GM19035 (cell line): ENCODE measurements around the gene ANKRD60.

Experiments
- ATAC-seq: cut with Tn5 transposase; IDR thresholded peaks from one replicate; pipeline ENCODE4 v1.9.1; 2021; ENCODE audit not compliant: unreplicated experiment

Gene ANKRD60

GRCh38 chr20:58196402-58197184 lies 31.9 kb downstream of the ANKRD60 start:
- ATAC-seq: no peak

- ATAC-seq: no peak
Measured at GRCh38 chr20:58195047-58195446, 33.4 kb downstream of the ANKRD60 start.

GRCh38 chr20:58194175-58194791 lies 34.2 kb downstream of the ANKRD60 start:
- ATAC-seq: no peak

GRCh38 chr20:58192567-58192966 lies 35.9 kb downstream of the ANKRD60 start:
- ATAC-seq: no peak

GRCh38 chr20:58192065-58192464 lies 36.4 kb downstream of the ANKRD60 start:
- no peak for ATAC-seq

GRCh38 chr20:58188527-58188926 lies 39.9 kb downstream of the ANKRD60 start:
- ATAC-seq: no peak

- ATAC-seq: no peak
Measured at GRCh38 chr20:58184984-58185383, 43.5 kb downstream of the ANKRD60 start.

GRCh38 chr20:58184063-58184462 lies 44.4 kb downstream of the ANKRD60 start:
- ATAC-seq: no peak

- ATAC-seq: no peak
Measured at GRCh38 chr20:58182521-58183140, 45.8 kb downstream of the ANKRD60 start.

- peak; percentile 58 for ATAC-seq
Measured at GRCh38 chr20:58179432-58180099, 48.9 kb downstream of the ANKRD60 start.

- ATAC-seq: no peak
Measured at GRCh38 chr20:58179083-58179431, 49.4 kb downstream of the ANKRD60 start.

GRCh38 chr20:58177799-58178198 lies 50.7 kb downstream of the ANKRD60 start:
- no peak for ATAC-seq

- ATAC-seq: no peak
Measured at GRCh38 chr20:58175836-58176235, 52.6 kb downstream of the ANKRD60 start.

GRCh38 chr20:58175425-58175824 lies 53.0 kb downstream of the ANKRD60 start:
- no peak for ATAC-seq

- no peak for ATAC-seq
Measured at GRCh38 chr20:58174708-58175280, 53.7 kb downstream of the ANKRD60 start.

GRCh38 chr20:58173930-58174707 lies 54.3 kb downstream of the ANKRD60 start:
- ATAC-seq: no peak

GRCh38 chr20:58173091-58173490 lies 55.4 kb downstream of the ANKRD60 start:
- no peak for ATAC-seq

GRCh38 chr20:58171796-58172425 lies 56.5 kb downstream of the ANKRD60 start:
- no peak for ATAC-seq

GRCh38 chr20:58169450-58169849 lies 59.0 kb downstream of the ANKRD60 start:
- no peak for ATAC-seq

GRCh38 chr20:58168843-58169242 lies 59.6 kb downstream of the ANKRD60 start:
- ATAC-seq: no peak
